Left lung (tissue), 10 donors: ENCODE measurements around the gene TSC22D2. TPM values are rescaled to one million over a fixed set of nuclear protein-coding genes. Genes with fewer than 3 reads are reported as not detected.
A peak's percentile ranks its signal among the peaks of the same experiment; 100 is the strongest.

Source experiments
- ATAC-seq: fragments of 200-7000 bp; cut with Tn5 transposase; one replicate; pipeline ENCODE4 v1.9.1; 2020; ENCODE audit warnings: moderate library complexity
- DNase-seq, 4 donors: peaks; one replicate each; pipeline ENCODE4 v3.0.0-alpha.2; 2013 to 2020
- H3K27ac ChIP-seq, 2 donors: fragments of 200-600 bp; sonication (generic) in 1 of 2; one replicate each; pipeline versions ENCODE4 v1.5.0 to v1.8.0; 2020 to 2021
- H3K27me3 ChIP-seq, 2 donors: fragments of 200-600 bp; sonication (generic) in 1 of 2; one replicate each; pipeline versions ENCODE4 v1.5.0 to v1.8.0; 2020 to 2021
- H3K36me3 ChIP-seq, 2 donors: fragments of 200-600 bp; sonication (generic) in 1 of 2; one replicate each; pipeline versions ENCODE4 v1.5.0 to v1.8.0; 2020 to 2021
- H3K4me1 ChIP-seq, 2 donors: fragments of 200-600 bp; one replicate each; pipeline ENCODE4 v1.8.0; 2021
- H3K4me3 ChIP-seq, 2 donors: fragments of 200-600 bp; sonication (generic) in 1 of 2; one replicate each; pipeline versions ENCODE4 v1.5.0 to v1.8.0; 2020 to 2021; ENCODE audit warnings: mild to moderate bottlenecking in 1 of 2
- H3K9me3 ChIP-seq, 2 donors: fragments of 200-600 bp; sonication (generic) in 1 of 2; one replicate each; pipeline versions ENCODE4 v1.5.0 to v1.8.0; 2020 to 2021
- intact Hi-C, 2 donors: fragments of 100-400 bp; cut with DNase I; formaldehyde crosslinking; loops; one replicate each; pipeline versions ENCODE4 v1.11.2 to v1.14.2; 2022
- polyA plus RNA-seq, 6 donors: library from polyadenylated mRNA; unstranded; fragments of 120-200 nt; gene quantifications; one replicate each; pipeline ENCODE4 v1.2.1, GENCODE V29; 2013; ENCODE audit not compliant: insufficient read length in 6 of 6
- total RNA-seq, 2 donors: library from RNA; stranded (reverse); fragmentation: NEBNext Ultra II Directional; extraction: Animal tissue kit (Norgen Biotek cat#: 25700); gene quantifications; one replicate each; pipeline ENCODE4 v1.2.1, GENCODE V29; 2021
- TF ChIP-seq, protein P1 (sequence below), 2 donors: fragments of 200-600 bp; sonication (generic) in 1 of 2; IDR thresholded peaks; one replicate each; pipeline versions ENCODE4 v1.5.0 to v1.8.0; 2021; ENCODE audit warnings: antibody characterized with exemption in 2 of 2
- donor health status: DM: no; HTN: yes; CAD: no.
- donor health status: DM: no; HTN: no; CAD: no.

The TSC22D2 gene
- total and polyA plus RNA-seq, 8 donors, result 25.9 to 92.9 (median 81.9) TPM

GRCh38 chr3:150363420-150363819, 44.7 kb upstream of the TSC22D2 start:
- intact Hi-C loops, result no loop called here
- Histone ChIP-seq H3K4me1 (no peaks in the 10 kb centered on the region), H3K4me3 (no peak overlapping the region), H3K27me3 (no peaks in the 10 kb centered on the region), H3K27ac (no peak overlapping the region), H3K9me3 (no peaks in the 10 kb centered on the region), H3K36me3 (no peaks in the 10 kb centered on the region)
- TF ChIP-seq, protein P1, sequence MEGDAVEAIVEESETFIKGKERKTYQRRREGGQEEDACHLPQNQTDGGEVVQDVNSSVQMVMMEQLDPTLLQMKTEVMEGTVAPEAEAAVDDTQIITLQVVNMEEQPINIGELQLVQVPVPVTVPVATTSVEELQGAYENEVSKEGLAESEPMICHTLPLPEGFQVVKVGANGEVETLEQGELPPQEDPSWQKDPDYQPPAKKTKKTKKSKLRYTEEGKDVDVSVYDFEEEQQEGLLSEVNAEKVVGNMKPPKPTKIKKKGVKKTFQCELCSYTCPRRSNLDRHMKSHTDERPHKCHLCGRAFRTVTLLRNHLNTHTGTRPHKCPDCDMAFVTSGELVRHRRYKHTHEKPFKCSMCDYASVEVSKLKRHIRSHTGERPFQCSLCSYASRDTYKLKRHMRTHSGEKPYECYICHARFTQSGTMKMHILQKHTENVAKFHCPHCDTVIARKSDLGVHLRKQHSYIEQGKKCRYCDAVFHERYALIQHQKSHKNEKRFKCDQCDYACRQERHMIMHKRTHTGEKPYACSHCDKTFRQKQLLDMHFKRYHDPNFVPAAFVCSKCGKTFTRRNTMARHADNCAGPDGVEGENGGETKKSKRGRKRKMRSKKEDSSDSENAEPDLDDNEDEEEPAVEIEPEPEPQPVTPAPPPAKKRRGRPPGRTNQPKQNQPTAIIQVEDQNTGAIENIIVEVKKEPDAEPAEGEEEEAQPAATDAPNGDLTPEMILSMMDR (IDR thresholded peaks at IDR 0.05), result no peak
- DNase-seq (no peak), ATAC-seq (no peak)

GRCh38 chr3:150365132-150365604, 42.9 kb upstream of the TSC22D2 start:
- H3K36me3 ChIP-seq, result no peaks in the 10 kb centered on the region
- H3K27me3 ChIP-seq, result no peaks in the 10 kb centered on the region
- no peak overlapping the region for H3K4me3 ChIP-seq
- no peaks in the 10 kb centered on the region for H3K9me3 ChIP-seq
- DNase-seq (no peak), ATAC-seq (peak; percentile 46)
- no peaks in the 10 kb centered on the region for H3K4me1 ChIP-seq
- TF ChIP-seq, protein P1 (IDR thresholded peaks at IDR 0.05), result no peak
- H3K27ac ChIP-seq, result no peak overlapping the region
- intact Hi-C loops, result no loop called here

- Histone ChIP-seq H3K4me1 (peaks cover 4 to 11% of the 10 kb centered on the region in 2 donors), H3K27me3 (no peaks in the 10 kb centered on the region), H3K9me3 (no peaks in the 10 kb centered on the region), H3K4me3 (no peak overlapping the region), H3K36me3 (no peaks in the 10 kb centered on the region), H3K27ac (no peak overlapping the region)
- intact Hi-C loops, result no loop called here
- ATAC-seq, result no peak
- TF ChIP-seq, protein P1 (IDR thresholded peaks at IDR 0.05), result no peak
- no peak for DNase-seq
These were observed 40.3 kb upstream of the TSC22D2 start for GRCh38 chr3:150367757-150368156.

- Histone ChIP-seq H3K4me3 (peak overlapping the region in 1 of 2 donors; percentile 6), H3K27ac (peak overlapping the region; percentile 56 to 88), H3K4me1 (peaks cover 4 to 11% of the 10 kb centered on the region in 2 donors), H3K27me3 (no peaks in the 10 kb centered on the region), H3K9me3 (no peaks in the 10 kb centered on the region), H3K36me3 (no peaks in the 10 kb centered on the region)
- intact Hi-C loops, result no loop called here
- TF ChIP-seq, protein P1 (IDR thresholded peaks at IDR 0.05), result no peak
- DNase-seq (peak in 3 of 4 donors; percentile 69 to 89 (median 72)), ATAC-seq (peak; percentile 83)
These were observed 37.9 kb upstream of the TSC22D2 start for GRCh38 chr3:150370122-150370602.

- H3K36me3 ChIP-seq, result no peaks in the 10 kb centered on the region
- ATAC-seq, result peak; percentile 28
- no peak for DNase-seq
- TF ChIP-seq, protein P1 (IDR thresholded peaks at IDR 0.05), result no peak
- H3K27me3 ChIP-seq, result no peaks in the 10 kb centered on the region
- H3K9me3 ChIP-seq, result no peaks in the 10 kb centered on the region
- peak overlapping the region; percentile 56 to 88 for H3K27ac ChIP-seq
- intact Hi-C loops, result no loop called here
- H3K4me1 ChIP-seq, result peaks cover 4 to 19% of the 10 kb centered on the region in 2 donors
- H3K4me3 ChIP-seq, result no peak overlapping the region
These were observed 37.1 kb upstream of the TSC22D2 start for GRCh38 chr3:150370999-150371398.
